OCI-LY3 (cell line): ENCODE measurements around the gene PROM1.

Source experiments
- CTCF ChIP-seq: fragments of 200-600, 300-600 bp; sonication (generic); IDR thresholded peaks from 2 replicates; pipeline ENCODE4 v1.5.1; 2014; ENCODE audit warnings: antibody characterized with exemption, low read length, low read depth
- EZH2phosphoT487 ChIP-seq: fragments of 200-600 bp; shearing (Covaris generic); IDR thresholded peaks from 2 replicates; pipeline ENCODE4 v1.6.1; 2018; ENCODE audit warnings: antibody characterized with exemption, mixed run types, low read depth

- TF ChIP-seq CTCF (no peak), EZH2phosphoT487 (no peak)
Observed at GRCh38 chr4:15930314-15930713, 153.5 kb downstream of the PROM1 start.
